PC-9 (cell line): ENCODE results near the gene MACROD2. TPM values are rescaled to one million over a fixed set of nuclear protein-coding genes. Genes with fewer than 3 reads are reported as not detected.

ENCODE experiments used
- BruUV-seq: library from RNA; stranded (reverse); fragments of 400-500 nt; replicated peaks from 2 replicates; lab custom pipeline; 2021; lab: Mats Ljungman, UMichigan
- CTCF ChIA-PET: fragments of 300-600 bp; sonication (Branson Sonifier 250); formaldehyde crosslinking; loops from one replicate; lab custom pipeline; 2022; ENCODE audit warnings: antibody characterized with exemption; lab: Charles Lee
- POLR2A ChIA-PET: fragments of 300-600 bp; sonication (Branson Sonifier 250); formaldehyde crosslinking; loops from one replicate; lab custom pipeline; 2022; ENCODE audit warnings: antibody characterized with exemption; ENCODE audit not compliant: unreplicated experiment; lab: Charles Lee
- DNase-seq, 2 experiments: peaks; one replicate each; pipeline versions ENCODE4 v3.0.0 to v3.0.0-alpha.2; 2015 to 2022; ENCODE audit warnings: mixed read lengths in 1 of 2
- H2AFZ ChIP-seq: fragments of 200-600 bp; sonication (generic); 2 replicates; pipeline ENCODE4 v1.8.1; 2017; ENCODE audit warnings: antibody characterized with exemption
- H3F3A ChIP-seq: fragments of 200-600 bp; sonication (generic); 2 replicates; pipeline ENCODE4 v1.8.1; 2017; ENCODE audit warnings: antibody characterized with exemption, mild to moderate bottlenecking, low read depth; ENCODE audit not compliant: insufficient read depth
- H3K27ac ChIP-seq: fragments of 200-600 bp; sonication (generic); 2 replicates; pipeline ENCODE4 v1.6.1; 2016; ENCODE audit warnings: mixed run types
- H3K27me3 ChIP-seq: fragments of 200-600 bp; sonication (generic); 2 replicates; pipeline ENCODE4 v1.6.1; 2016; ENCODE audit warnings: low read depth, mixed run types; ENCODE audit not compliant: insufficient read depth
- H3K36me3 ChIP-seq: fragments of 200-600 bp; sonication (generic); 2 replicates; pipeline ENCODE4 v1.6.1; 2016; ENCODE audit warnings: low read depth, mixed run types
- H3K4me1 ChIP-seq: fragments of 200-600 bp; sonication (generic); replicated peaks from 2 replicates; pipeline ENCODE4 v1.6.1; 2016; ENCODE audit warnings: mixed run types; ENCODE audit not compliant: insufficient read depth
- H3K4me2 ChIP-seq: fragments of 200-600 bp; sonication (generic); 2 replicates; pipeline ENCODE4 v1.6.1; 2017; ENCODE audit warnings: mixed run types
- H3K4me3 ChIP-seq: fragments of 200-600 bp; sonication (generic); 2 replicates; pipeline ENCODE4 v1.6.1; 2016; ENCODE audit warnings: mixed run types
- H3K79me2 ChIP-seq: fragments of 200-600 bp; sonication (generic); 2 replicates; pipeline ENCODE4 v1.6.1; 2017; ENCODE audit warnings: low read depth, mixed run types
- H3K9me2 ChIP-seq: fragments of 200-600 bp; sonication (generic); 2 replicates; pipeline ENCODE4 v1.8.1; 2017; ENCODE audit warnings: mild to moderate bottlenecking; ENCODE audit not compliant: insufficient read depth
- H3K9me3 ChIP-seq: fragments of 200-600 bp; sonication (generic); 2 replicates; pipeline ENCODE4 v1.8.1; 2016; ENCODE audit warnings: low read depth; ENCODE audit not compliant: insufficient read depth
- H4K20me1 ChIP-seq: fragments of 200-600 bp; sonication (generic); 2 replicates; pipeline ENCODE4 v1.8.1; 2017; ENCODE audit not compliant: insufficient read depth
- CTCF ChIP-seq: fragments of 200-600 bp; sonication (generic); conservative IDR thresholded peaks from 2 replicates; pipeline ENCODE4 v1.6.1; 2017; ENCODE audit warnings: mixed run types, antibody characterized with exemption, mild to moderate bottlenecking, moderate library complexity
- EZH2 ChIP-seq: fragments of 200-600 bp; sonication (generic); IDR thresholded peaks from 2 replicates; pipeline ENCODE4 v1.8.0; 2017; ENCODE audit warnings: antibody characterized with exemption, low read depth
- intact Hi-C: fragments of 100-400 bp; cut with micrococcal nuclease; formaldehyde crosslinking; loops from one replicate; pipeline ENCODE4 v1.10.0; 2022; ENCODE audit not compliant: unreplicated experiment
- total RNA-seq: library from RNA; stranded (reverse); gene quantifications from 2 replicates; pipeline ENCODE4 v1.2.3, GENCODE V29; 2021

MACROD2 gene
- total RNA-seq, 1 experiment from 2014 or later = 11.4 TPM

DNA sequence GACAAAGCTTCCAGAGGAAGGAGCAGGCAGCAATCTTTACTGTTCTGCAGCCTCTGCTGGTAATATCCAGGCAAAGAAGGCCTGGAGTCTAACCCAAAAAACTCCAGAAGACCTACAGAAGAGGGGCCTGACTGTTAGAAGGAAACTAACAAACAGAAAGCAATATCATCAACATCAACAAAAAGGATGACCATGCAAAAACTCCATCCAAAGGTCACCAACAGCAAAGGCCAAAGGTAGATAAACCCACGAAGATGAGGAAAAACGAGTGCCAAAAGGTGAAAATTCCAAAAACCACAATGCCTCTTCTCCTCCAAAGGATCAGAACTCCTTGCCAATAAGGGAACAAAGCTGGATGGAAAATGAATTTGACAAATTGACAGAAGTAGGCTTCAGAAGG, 811.9 kb downstream of the MACROD2 start:
- CTCF ChIA-PET = no interaction called here
- no peaks in the 10 kb centered on the region for H3K4me1 ChIP-seq
- H3K4me2 ChIP-seq = no peak overlapping the region
- H2AFZ ChIP-seq = no peak overlapping the region
- H3K27me3 ChIP-seq = no peaks in the 10 kb centered on the region
- no peaks in the 10 kb centered on the region for H3K9me2 ChIP-seq
- H3K79me2 ChIP-seq = no peaks in the 10 kb centered on the region
- POLR2A ChIA-PET = no interaction called here
- no peaks in the 10 kb centered on the region for H3K36me3 ChIP-seq
- no peak overlapping the region for H3K4me3 ChIP-seq
- no peak overlapping the region for H3K27ac ChIP-seq
- no TSS peak for BruUV-seq
- H4K20me1 ChIP-seq = no peaks in the 10 kb centered on the region
- intact Hi-C loops = no loop called here
- TF ChIP-seq EZH2 = no peak
- TF ChIP-seq CTCF = no peak
- H3F3A ChIP-seq = no peaks in the 10 kb centered on the region
- no peak for DNase-seq
- H3K9me3 ChIP-seq = no peaks in the 10 kb centered on the region

DNA sequence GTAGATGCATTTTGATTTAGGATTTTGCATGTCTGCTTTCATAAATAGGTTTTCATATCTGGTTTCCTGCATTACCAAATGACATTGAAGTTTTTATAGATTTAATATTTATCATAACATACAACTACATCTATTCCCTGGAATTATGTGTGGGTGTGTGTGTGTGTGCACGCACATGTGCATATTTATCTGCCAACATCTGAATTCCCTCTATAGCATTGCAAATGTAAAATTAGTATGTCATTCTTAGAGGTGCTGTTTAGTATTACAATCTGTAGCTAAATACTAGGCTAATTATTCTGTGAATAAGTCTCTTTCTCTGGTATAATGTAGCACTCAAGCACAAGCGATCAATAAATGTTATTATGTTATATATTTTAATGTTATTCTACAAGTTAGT, 820.0 kb downstream of the MACROD2 start:
- ChIA-PET POLR2A (no interaction called here), CTCF (no interaction called here)
- H3K36me3 ChIP-seq = no peaks in the 10 kb centered on the region
- TF ChIP-seq CTCF (no peak), EZH2 (no peak)
- no peak overlapping the region for H3K27ac ChIP-seq
- BruUV-seq = no TSS peak
- no peaks in the 10 kb centered on the region for H3K4me1 ChIP-seq
- no peaks in the 10 kb centered on the region for H3K79me2 ChIP-seq
- H3K4me2 ChIP-seq = no peak overlapping the region
- H4K20me1 ChIP-seq = no peaks in the 10 kb centered on the region
- H3F3A ChIP-seq = no peaks in the 10 kb centered on the region
- no peak overlapping the region for H2AFZ ChIP-seq
- H3K4me3 ChIP-seq = no peak overlapping the region
- intact Hi-C loops = no loop called here
- H3K9me2 ChIP-seq = no peaks in the 10 kb centered on the region
- H3K27me3 ChIP-seq = no peaks in the 10 kb centered on the region
- no peaks in the 10 kb centered on the region for H3K9me3 ChIP-seq
- DNase-seq = no peak

- no peaks in the 10 kb centered on the region for H3K4me1 ChIP-seq
- H3F3A ChIP-seq = no peaks in the 10 kb centered on the region
- ChIA-PET POLR2A (no interaction called here), CTCF (no interaction called here)
- no peaks in the 10 kb centered on the region for H3K9me3 ChIP-seq
- no peak overlapping the region for H3K27ac ChIP-seq
- BruUV-seq = no TSS peak
- no peaks in the 10 kb centered on the region for H3K27me3 ChIP-seq
- H3K4me3 ChIP-seq = no peak overlapping the region
- no peak overlapping the region for H3K4me2 ChIP-seq
- no peaks in the 10 kb centered on the region for H3K36me3 ChIP-seq
- H3K79me2 ChIP-seq = no peaks in the 10 kb centered on the region
- H3K9me2 ChIP-seq = no peaks in the 10 kb centered on the region
- H4K20me1 ChIP-seq = no peaks in the 10 kb centered on the region
- no peak for DNase-seq
- no peak overlapping the region for H2AFZ ChIP-seq
- intact Hi-C loops = no loop called here
- no peak for TF ChIP-seq CTCF
- TF ChIP-seq EZH2 = no peak
Measured at GRCh38 chr20:14816471-14816870, 821.2 kb downstream of the MACROD2 start.
